ENCODE measurements around the gene ATF6B.

DNA sequence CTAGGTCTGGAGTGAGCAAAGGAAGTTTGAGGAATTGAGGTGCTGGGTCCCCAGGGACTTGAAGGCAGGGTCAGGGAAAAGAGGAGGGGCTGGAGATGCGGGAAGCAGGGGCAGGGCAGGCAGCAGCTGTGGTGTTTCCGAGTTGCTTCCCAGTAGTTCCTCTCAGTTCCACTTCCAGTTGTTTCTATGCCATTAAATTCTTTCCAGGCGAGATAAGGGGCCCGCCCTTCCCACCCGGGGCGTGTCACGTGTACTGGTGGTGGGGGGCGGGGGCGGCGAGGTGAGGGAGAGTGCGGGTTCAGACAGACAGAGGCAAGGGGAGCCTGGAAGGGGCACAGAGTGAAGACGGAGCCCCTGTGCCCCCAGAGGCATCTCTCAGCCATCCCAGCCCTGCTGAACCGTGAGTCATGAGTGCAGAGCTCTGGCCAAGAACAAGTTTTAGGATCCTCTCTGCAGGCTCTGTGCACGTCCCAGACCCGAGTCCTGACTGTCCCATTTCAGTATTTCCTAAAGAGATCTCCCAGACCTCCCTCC, 19.9 kb downstream of the ATF6B start:
- TF ChIP-seq, protein P1, sequence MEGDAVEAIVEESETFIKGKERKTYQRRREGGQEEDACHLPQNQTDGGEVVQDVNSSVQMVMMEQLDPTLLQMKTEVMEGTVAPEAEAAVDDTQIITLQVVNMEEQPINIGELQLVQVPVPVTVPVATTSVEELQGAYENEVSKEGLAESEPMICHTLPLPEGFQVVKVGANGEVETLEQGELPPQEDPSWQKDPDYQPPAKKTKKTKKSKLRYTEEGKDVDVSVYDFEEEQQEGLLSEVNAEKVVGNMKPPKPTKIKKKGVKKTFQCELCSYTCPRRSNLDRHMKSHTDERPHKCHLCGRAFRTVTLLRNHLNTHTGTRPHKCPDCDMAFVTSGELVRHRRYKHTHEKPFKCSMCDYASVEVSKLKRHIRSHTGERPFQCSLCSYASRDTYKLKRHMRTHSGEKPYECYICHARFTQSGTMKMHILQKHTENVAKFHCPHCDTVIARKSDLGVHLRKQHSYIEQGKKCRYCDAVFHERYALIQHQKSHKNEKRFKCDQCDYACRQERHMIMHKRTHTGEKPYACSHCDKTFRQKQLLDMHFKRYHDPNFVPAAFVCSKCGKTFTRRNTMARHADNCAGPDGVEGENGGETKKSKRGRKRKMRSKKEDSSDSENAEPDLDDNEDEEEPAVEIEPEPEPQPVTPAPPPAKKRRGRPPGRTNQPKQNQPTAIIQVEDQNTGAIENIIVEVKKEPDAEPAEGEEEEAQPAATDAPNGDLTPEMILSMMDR (conservative IDR thresholded peaks at IDR 0.05): no peak
- no peak for TF ChIP-seq EZH2 (IDR thresholded peaks at IDR 0.05; ENCODE audit: low read depth)

Data from PC-9 (cell line).